Daoy (cell line): ENCODE measurements around the gene ACER2. TPM values are rescaled to one million over a fixed set of nuclear protein-coding genes. Genes with fewer than 3 reads are reported as not detected.
A peak's percentile ranks its signal among the peaks of the same experiment; 100 is the strongest.
"Not testable (repeated sequence)": the region's sequence is repeated elsewhere in the genome, so short reads cannot be mapped to it uniquely, and the experiment has no call there.

Experiments used
- DNase-seq: peaks from one replicate; pipeline ENCODE4 v3.0.0-alpha.2; 2015; ENCODE audit warnings: low read depth
- total RNA-seq: library from RNA; depleted of rRNA; stranded (reverse); fragments of >200 nt; shearing (Covaris generic); gene quantifications from 2 replicates; pipeline ENCODE4 v1.2.3, GENCODE V29; 2014; rRNA removed

The ACER2 gene
- total RNA-seq = 0.06 and 0.46 TPM in 2 replicates

GRCh38 chr9:19408693-19409400 is at the start of gene ACER2:
ACER2 (plus strand) TSS chr9:19409009; CDS start chr9:19409085, 76 bp downstream.
- peak; percentile 90 for DNase-seq

DNA sequence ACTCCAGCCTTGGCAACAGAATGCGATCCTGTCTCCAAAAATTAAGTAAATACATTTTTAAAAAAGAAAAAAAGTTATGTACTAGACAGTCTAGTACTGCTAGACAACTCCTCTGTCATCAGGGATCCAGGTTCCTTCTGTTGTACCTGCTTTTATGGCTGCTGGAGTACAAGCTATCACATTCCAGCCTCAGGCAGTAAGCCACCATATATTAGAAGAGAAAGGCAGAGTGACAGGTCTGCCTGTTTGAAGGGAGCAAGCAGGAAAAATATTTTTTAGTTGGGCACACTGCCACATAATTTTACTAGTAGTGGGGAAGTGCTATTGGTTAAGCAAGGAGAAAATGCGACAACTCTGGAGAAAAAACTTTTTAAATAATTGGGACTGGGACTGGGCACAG is 39.7 kb upstream of the ACER2 start:
- DNase-seq = no peak

DNA sequence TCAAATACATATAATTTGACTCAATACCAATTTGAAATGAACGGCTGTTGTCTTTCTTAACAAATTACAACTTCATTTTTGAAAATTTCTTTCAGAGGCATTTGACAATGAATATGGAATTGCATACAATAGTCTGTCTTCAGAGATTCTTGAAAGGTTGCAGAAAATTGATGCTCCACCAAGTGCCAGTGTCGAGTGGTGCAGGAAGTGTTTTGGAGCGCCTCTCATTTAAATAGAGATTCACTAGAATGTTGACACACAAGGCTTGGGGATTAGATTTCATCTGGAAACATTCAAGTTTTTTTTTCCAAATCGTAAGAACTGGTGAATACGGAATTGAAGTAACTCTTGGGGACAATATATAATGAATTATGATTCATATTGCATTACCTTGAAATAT is 36.9 kb upstream of the ACER2 start:
- DNase-seq = no peak

- no peak for DNase-seq
Observed at GRCh38 chr9:19372567-19372966, 36.2 kb upstream of the ACER2 start.

GRCh38 chr9:19373527-19373926 is 35.3 kb upstream of the ACER2 start:
- DNase-seq = no peak

DNA sequence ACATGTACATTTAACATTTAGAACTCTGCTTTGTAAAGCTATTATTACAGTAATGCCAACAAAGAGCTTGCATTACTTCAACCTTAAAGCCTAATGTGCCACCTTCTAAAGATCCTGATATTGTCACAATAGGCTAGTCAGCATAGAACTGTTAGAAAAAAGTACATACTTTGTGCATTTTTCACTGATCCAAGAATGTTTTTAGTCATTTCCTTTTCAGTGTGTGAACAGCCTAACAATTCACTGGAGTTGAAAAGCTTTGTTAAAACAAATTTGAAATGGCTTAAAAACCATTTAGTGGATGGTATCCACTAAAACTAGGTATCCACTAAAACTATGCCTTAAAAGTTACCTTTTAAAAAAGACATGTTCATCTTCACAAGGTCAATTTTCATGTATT is 33.3 kb upstream of the ACER2 start:
- no peak for DNase-seq

DNA sequence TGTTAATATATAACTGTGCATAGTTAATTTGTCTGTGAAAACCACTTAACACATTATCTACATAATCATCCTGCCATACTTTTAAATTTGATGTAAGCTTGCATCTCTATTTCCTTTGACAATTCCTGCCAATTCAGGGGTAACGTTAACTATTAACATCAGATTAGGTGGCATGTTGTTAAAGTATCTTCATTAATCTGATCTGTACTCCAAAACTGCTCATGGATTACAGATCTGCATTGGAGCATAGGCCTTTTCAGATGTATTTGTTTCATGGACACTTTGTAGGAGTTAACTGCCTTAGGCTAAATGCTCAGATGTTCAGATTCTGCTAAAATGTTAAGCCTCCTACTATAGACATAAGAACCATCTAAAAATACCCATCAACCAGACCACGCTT is 31.9 kb upstream of the ACER2 start:
- no peak for DNase-seq

GRCh38 chr9:19378164-19378563 is 30.6 kb upstream of the ACER2 start:
- no peak for DNase-seq

DNA sequence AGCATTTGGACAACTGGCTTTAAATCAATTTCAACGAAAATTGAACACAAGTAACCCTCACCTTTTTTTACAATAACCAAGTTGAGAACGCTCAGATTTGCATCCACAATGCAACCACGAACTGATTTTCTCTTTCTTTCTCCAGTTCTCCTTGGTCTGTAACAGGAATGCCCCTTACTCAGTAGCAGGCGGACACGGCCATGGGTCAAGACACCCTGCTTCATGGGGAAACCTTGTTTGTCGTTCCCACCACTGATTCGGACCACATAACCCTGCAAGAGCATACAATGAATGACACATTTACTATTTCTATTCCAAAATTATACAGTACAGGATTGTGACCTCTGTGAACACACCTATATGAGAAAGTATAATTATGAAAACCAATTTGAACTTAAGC is 30.2 kb upstream of the ACER2 start:
- DNase-seq = no peak

GRCh38 chr9:19379283-19379682 is 29.5 kb upstream of the ACER2 start:
- DNase-seq = no peak

- DNase-seq = no peak
Observed at GRCh38 chr9:19379697-19380046, 29.1 kb upstream of the ACER2 start.

DNA sequence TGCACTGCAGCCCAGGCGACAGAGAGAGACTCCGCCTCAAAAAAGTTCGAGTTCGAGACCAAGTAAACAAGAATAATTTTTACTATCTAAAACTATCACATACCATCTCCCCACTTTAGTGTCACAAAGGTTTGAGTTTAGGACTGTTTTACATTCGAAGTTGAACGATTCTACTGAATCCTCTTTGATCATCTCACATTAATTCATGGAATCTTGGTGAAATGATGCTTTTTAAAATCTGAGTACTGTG is 28.1 kb upstream of the ACER2 start:
- DNase-seq = no peak

- DNase-seq = no peak
Observed at GRCh38 chr9:19381656-19382055, 27.2 kb upstream of the ACER2 start.

- DNase-seq = not testable (repeated sequence)
Observed at GRCh38 chr9:19385212-19385611, 23.6 kb upstream of the ACER2 start.

GRCh38 chr9:19385786-19386501 is 22.9 kb upstream of the ACER2 start:
- no peak for DNase-seq

DNA sequence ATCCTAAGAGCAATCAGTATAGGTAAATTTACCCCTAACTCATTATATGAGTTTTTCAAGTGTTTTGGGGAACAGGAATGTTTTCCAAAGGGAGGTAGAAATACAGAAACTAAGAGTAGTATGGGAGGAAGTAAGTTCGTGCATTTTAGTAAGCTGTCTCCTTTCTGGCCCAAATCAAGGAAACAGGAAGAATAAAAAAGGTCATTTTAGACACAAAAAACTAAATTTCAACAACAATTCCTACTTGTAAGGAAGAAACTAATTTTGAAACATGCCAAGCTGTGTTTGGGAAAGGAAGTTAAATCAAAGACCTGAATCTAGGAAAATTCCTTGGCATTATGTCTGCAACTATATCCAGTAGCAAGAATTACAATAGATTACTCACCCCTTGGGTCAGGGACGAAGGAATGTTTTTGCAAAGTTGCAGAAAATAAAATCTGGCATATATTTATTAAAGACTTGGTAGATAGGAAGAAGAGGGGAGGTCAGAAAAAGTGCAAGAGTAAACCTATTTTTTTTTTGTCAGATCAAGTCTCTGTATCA is 22.2 kb upstream of the ACER2 start:
- DNase-seq = no peak

DNA sequence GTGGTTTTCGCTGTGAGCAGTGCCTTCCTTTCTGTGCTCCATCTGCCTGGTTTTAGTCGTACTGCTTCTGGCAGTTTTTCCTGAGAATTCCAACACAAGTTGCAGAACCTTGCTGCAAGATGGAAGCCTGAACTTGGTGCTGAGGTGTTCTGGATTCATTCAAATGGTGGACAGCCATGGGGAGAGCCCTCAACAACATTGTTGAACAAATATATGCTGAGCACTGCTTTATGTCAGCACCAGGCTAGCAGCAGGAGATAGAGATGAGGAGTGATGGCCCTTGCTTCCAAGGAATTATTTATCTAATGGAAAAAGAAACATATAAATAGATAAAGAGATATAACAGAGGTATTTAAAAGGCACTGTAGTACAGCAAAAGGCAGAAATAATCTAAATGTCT is 21.5 kb upstream of the ACER2 start:
- no peak for DNase-seq

DNA sequence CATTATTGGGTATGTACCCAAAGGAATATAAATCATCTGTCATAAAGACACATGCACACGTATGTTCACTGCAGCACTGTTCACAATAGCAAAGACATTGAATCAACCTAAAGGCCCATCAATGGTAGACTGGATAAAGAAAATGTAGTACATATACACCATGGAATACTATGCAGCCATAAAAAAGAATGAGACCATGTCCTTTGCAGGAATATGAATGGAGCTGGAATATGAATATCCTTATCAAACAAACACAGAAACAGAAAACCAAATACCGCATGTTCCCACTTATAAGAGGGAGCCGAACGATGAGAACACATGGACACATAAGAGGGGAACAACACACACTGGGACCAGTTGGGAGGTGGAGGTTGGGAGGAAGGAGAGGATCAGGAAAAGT is 19.3 kb upstream of the ACER2 start:
- not testable (repeated sequence) for DNase-seq

DNA sequence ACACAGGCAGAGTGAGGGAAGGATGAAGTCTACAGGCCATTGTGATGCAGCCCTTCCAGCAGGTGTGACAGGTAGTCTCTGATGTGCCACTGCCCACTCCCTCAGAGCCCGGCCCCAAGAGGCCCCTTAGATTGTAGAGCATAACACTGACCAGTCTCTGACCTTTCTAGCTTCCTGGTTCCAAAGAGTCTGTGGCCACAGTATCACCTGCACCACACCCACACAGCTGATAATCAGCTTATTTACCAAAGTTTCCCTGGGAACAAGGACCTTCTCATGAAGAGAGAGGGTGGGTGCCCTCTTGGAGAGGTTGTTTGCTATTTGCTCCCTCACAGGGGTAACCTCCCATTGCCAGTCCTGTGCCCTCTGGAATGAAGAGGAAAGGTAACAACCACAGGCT is 11.0 kb upstream of the ACER2 start:
- no peak for DNase-seq

DNA sequence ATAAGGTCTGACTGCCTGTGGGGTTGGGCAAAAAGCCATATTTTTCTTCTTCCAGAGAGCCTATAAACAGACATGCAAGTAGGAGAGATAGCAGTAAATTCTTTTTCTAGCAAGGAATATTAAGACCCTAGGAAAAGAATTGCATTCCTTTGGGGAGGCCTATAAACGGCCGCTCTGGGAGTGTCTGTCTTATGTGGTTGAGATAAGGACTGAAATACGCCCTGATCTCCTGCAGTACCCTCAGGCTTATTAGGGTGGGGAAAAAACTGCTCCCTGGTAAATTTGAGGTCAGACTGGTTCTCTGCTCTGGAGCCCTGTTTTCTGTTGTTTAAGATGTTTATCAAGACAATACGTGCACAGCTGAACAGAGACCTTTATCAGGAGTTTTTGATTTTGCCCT is 5.6 kb upstream of the ACER2 start:
- not testable (repeated sequence) for DNase-seq

DNA sequence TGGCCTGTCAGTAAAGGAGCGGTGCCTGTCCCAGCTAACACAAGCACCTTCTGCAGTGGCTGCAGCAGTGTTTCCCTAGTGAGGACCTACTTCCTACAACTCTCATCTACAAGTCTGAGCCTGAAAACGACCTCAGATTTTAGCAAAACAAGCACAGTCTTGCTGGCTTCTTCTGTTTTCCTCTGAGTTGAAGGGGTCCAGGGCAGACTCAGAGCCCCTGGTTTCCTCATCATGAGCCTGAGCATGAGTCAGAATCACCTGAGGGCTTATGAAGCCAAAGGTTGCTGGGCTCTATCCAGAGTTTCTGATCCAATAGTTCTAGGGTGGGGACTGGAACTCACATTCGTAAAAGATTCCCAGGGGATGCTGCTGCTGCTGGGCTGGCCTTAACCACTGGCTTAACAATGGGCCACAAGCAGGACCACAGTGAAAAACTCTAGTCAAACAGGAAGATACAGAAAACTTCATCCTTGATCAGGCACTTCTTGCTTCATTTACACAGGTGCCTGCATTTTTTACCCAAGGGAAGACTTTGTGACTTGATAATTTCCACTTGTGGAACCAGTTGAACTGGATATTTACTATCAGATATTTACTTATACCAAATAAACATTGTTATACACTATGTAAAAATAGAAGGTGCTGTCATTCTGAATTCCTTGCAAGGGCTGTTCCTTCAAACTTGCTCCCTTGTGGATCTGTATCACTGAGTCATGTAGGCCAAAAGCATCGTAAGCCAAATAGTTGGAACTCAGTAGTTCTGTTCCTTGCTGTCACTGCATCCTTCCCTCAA is 4.3 kb upstream of the ACER2 start:
- DNase-seq = no peak

DNA sequence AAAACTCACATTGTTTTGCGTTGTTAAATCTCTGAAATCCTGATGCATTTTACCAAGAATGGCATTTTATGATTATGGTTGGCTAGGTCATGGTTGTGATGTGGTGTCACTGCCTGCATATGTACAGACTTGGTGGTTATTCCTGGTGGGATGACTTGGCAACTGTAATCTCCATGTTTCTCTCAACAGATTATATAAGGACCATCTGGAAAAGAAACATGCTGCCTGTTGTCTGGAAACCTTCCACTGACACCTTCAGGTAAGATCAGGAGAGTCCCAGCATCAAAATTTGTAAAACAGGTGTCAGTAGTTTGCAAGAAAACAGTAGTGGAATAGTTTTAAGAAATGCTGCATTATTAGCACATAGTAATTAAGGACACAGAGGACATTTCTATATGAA is 3.0 kb upstream of the ACER2 start:
- DNase-seq = no peak

GRCh38 chr9:19408316-19408692 is 505 bp upstream of the ACER2 start:
- DNase-seq = peak; percentile 2
